Tibial artery (tissue), 4 donors: ENCODE data around the gene ADD2.
"Not testable (repeated sequence)": the region's sequence is repeated elsewhere in the genome, so short reads cannot be mapped to it uniquely, and the experiment has no call there.

Experiments
- DNase-seq, 2 donors: peaks; one replicate each; pipeline ENCODE4 v3.0.0-alpha.2; 2019
- H3K27ac ChIP-seq, 2 donors: fragments of 200-600 bp; sonication (generic) in 1 of 2; 1 replicate in 1 of 2; 2 replicates in 1 of 2; pipeline ENCODE4 v1.5.1; 2018 to 2019; ENCODE audit warnings: mild to moderate bottlenecking in 1 of 2
- H3K27me3 ChIP-seq, 2 donors: fragments of 200-600 bp; sonication (generic) in 1 of 2; one replicate each; pipeline versions ENCODE4 v1.5.1 to v1.6.0; 2016 to 2019
- H3K36me3 ChIP-seq, 3 donors: fragments of 200-600 bp; sonication (generic) in 2 of 3; one replicate each; pipeline ENCODE4 v1.5.1; 2016 to 2019; ENCODE audit warnings: mild to moderate bottlenecking in 2 of 3
- H3K4me1 ChIP-seq, 4 donors: fragments of 200-600 bp; sonication (generic) in 2 of 4; 1 replicate in 3 of 4; 2 replicates in 1 of 4; pipeline ENCODE4 v1.5.1; 2016 to 2019
- H3K4me3 ChIP-seq, 2 donors: fragments of 200-600 bp; sonication (generic) in 1 of 2; 1 replicate in 1 of 2; 2 replicates in 1 of 2; pipeline ENCODE4 v1.5.1; 2018 to 2019; ENCODE audit warnings: mild to moderate bottlenecking in 2 of 2
- H3K9me3 ChIP-seq, 3 donors: fragments of 200-600 bp; sonication (generic) in 1 of 3; one replicate each; pipeline ENCODE4 v1.5.1; 2016 to 2019
- CTCF ChIP-seq, 2 experiments: fragments of 200-600 bp in 1 of 2; fragments of 450-650 bp in 1 of 2; IDR thresholded peaks; one replicate each; pipeline ENCODE4 v1.5.1; 2017 to 2019; ENCODE audit warnings: antibody characterized with exemption in 2 of 2, mild to moderate bottlenecking in 1 of 2, moderate library complexity in 1 of 2
- intact Hi-C: fragments of 100-400 bp; cut with DNase I; formaldehyde crosslinking; loops from one replicate; pipeline ENCODE4 v1.15.0; 2023; ENCODE audit warnings: low total_unique reads

ADD2 gene

GRCh38 chr2:70626254-70626990 is 141.6 kb downstream of the ADD2 start:
- H3K4me3 ChIP-seq, result no peak overlapping the region

DNA sequence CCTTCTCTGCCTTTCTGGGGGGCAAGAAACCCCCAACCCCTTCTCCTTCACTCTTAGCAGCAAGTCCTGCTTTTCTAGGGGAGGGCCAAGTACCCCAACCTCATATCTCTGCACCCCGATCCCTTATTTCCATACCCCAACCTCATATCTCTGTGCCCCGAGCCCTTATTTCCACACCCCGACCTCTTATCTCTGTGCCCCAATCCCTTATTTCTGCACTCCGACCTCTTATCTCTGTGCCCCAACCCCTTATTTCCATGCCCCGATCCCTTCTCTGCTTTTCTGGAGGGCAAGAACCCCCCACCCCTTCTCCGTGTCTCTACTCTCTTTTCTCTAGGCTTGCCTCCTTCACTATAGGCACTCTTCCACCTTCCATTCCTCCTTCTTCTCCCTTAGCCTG is 146.5 kb downstream of the ADD2 start:
- H3K4me1 ChIP-seq, DNase-seq, H3K9me3 ChIP-seq, H3K4me3 ChIP-seq, H3K36me3 ChIP-seq, H3K27ac ChIP-seq, intact Hi-C loops: not testable (repeated sequence)
- peaks cover 0 to 14% of the 10 kb centered on the region in 2 donors for H3K27me3 ChIP-seq

More at GRCh38 chr2:70626254-70626990, 141.6 kb downstream of the ADD2 start:
- DNase-seq, result no peak
- TF ChIP-seq CTCF (IDR thresholded peaks at IDR 0.05), result no peak
- Histone ChIP-seq H3K27me3 (peaks cover 0 to 2% of the 10 kb centered on the region in 2 donors), H3K36me3 (no peaks in the 10 kb centered on the region), H3K27ac (no peak overlapping the region), H3K4me1 (peaks cover 0 to 16% (median 0%) of the 10 kb centered on the region in 4 donors), H3K9me3 (no peaks in the 10 kb centered on the region)
- intact Hi-C loops, result no loop called here

DNA sequence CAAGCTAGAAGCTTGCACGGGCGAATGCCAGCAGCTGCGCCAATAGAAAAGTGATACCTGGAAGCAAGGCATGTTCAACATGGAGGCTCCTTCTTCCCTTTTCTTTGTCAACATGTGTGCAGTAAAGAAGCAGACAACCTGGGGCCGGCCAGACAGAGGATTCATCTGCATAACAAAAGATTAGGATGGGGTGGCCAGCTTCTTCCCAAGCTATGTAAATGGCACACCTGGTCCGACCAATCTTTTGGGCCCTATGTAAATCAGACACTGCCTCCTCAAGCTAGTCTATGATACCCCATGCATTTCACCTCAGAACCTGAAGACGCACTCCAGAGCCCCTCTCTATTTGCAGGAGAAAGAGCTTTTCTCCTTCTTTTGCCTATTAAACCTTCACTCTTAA is 148.0 kb downstream of the ADD2 start:
- no peak for TF ChIP-seq CTCF (IDR thresholded peaks at IDR 0.05)
- Histone ChIP-seq H3K36me3 (no peaks in the 10 kb centered on the region), H3K4me3 (no peak overlapping the region), H3K9me3 (no peaks in the 10 kb centered on the region), H3K4me1 (no peaks in the 10 kb centered on the region), H3K27ac (no peak overlapping the region), H3K27me3 (peaks cover 0 to 21% of the 10 kb centered on the region in 2 donors)
- intact Hi-C loops, result no loop called here
- DNase-seq, result no peak

DNA sequence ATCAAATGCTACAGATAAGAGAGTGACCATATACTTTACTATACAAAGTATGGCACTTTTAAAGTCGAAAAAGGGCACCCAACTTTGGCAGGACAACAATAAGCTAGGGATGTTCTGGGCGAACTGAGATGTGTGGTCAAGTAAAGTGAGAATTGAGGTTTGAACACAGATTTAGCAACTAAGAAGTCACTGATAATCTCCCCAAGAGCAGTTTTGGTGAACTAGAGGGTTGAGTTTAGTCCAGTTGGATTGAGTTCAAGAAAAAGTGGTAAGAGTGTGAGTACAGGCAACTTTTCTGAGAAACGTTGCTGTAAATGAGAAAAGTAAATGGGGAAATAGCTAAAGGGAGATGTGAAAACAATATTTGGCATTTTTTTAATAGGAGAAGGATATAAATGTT is 148.8 kb downstream of the ADD2 start:
- intact Hi-C loops, result loop anchor here (5.0 to 10.0 kb wide), 2 partner anchors 274 to 317 kb away; partner anchors contain the start of gene FAM136A
- TF ChIP-seq CTCF (IDR thresholded peaks at IDR 0.05), result no peak
- no peak overlapping the region for H3K27ac ChIP-seq

GRCh38 chr2:70616168-70616694 is 151.8 kb downstream of the ADD2 start:
- H3K36me3 ChIP-seq, result no peaks in the 10 kb centered on the region
- no peak for DNase-seq
- no peaks in the 10 kb centered on the region for H3K9me3 ChIP-seq
- no peaks in the 10 kb centered on the region for H3K4me1 ChIP-seq
- no peak for TF ChIP-seq CTCF (IDR thresholded peaks at IDR 0.05)
- H3K4me3 ChIP-seq, result no peak overlapping the region
- intact Hi-C loops, result loop anchor here (5.0 to 10.0 kb wide), 2 partner anchors 271 to 314 kb away; partner anchors contain the start of gene FAM136A
- H3K27me3 ChIP-seq, result peaks cover 0 to 17% of the 10 kb centered on the region in 2 donors
- H3K27ac ChIP-seq, result no peak overlapping the region

More for the DNA sequence above, 148.8 kb downstream of the ADD2 start:
- Histone ChIP-seq H3K4me1 (no peaks in the 10 kb centered on the region), H3K4me3 (no peak overlapping the region), H3K36me3 (no peaks in the 10 kb centered on the region), H3K9me3 (no peaks in the 10 kb centered on the region), H3K27me3 (peaks cover 0 to 21% of the 10 kb centered on the region in 2 donors)
- DNase-seq, result no peak

DNA sequence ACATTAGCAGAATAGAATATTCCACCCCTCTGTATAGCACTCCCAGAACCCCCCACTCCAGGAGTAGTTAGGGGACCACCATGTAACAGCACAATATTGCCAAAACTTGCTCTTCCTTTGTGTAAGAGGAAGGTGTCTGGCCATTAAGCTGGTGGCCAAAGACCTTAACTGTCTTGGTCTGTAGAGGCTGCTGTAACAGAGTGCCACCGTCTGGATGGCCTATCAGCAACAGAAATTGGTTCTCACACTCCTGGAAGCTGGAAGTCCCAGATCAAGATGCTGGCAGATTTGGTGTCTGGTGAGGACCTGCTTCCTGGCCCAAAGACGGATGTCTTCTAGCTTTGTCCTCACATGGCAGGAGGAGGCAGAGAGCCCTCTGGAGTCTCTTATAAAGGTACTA is 152.8 kb downstream of the ADD2 start:
- Histone ChIP-seq H3K27ac (no peak overlapping the region), H3K4me1 (no peaks in the 10 kb centered on the region), H3K9me3 (no peaks in the 10 kb centered on the region), H3K4me3 (no peak overlapping the region), H3K27me3 (peaks cover 0 to 17% of the 10 kb centered on the region in 2 donors), H3K36me3 (no peaks in the 10 kb centered on the region)
- DNase-seq, result no peak
- TF ChIP-seq CTCF (IDR thresholded peaks at IDR 0.05), result no peak
- intact Hi-C loops, result loop anchor here (5.0 to 10.0 kb wide), 2 partner anchors 270 to 313 kb away; partner anchors contain the start of gene FAM136A
